HT-29 (cell line): Measurements from ENCODE around the gene MILR1. TPM values are rescaled to one million over a fixed set of nuclear protein-coding genes. Genes with fewer than 3 reads are reported as not detected.
"Not testable (repeated sequence)": the region's sequence is repeated elsewhere in the genome, so short reads cannot be mapped to it uniquely, and the experiment has no call there.

Experiments
- DNase-seq: peaks from one replicate; pipeline ENCODE4 v3.0.0-alpha.2; 2015; ENCODE audit warnings: low spot score
- total RNA-seq: library from RNA; depleted of rRNA; stranded (reverse); fragments of >200 nt; shearing (Covaris generic); gene quantifications from 2 replicates; pipeline ENCODE4 v1.2.3, GENCODE V29; 2014; rRNA removed

MILR1 gene, protein sequence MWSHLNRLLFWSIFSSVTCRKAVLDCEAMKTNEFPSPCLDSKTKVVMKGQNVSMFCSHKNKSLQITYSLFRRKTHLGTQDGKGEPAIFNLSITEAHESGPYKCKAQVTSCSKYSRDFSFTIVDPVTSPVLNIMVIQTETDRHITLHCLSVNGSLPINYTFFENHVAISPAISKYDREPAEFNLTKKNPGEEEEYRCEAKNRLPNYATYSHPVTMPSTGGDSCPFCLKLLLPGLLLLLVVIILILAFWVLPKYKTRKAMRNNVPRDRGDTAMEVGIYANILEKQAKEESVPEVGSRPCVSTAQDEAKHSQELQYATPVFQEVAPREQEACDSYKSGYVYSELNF
- total RNA-seq: 0.71 and 2.5 TPM in 2 replicates

DNA sequence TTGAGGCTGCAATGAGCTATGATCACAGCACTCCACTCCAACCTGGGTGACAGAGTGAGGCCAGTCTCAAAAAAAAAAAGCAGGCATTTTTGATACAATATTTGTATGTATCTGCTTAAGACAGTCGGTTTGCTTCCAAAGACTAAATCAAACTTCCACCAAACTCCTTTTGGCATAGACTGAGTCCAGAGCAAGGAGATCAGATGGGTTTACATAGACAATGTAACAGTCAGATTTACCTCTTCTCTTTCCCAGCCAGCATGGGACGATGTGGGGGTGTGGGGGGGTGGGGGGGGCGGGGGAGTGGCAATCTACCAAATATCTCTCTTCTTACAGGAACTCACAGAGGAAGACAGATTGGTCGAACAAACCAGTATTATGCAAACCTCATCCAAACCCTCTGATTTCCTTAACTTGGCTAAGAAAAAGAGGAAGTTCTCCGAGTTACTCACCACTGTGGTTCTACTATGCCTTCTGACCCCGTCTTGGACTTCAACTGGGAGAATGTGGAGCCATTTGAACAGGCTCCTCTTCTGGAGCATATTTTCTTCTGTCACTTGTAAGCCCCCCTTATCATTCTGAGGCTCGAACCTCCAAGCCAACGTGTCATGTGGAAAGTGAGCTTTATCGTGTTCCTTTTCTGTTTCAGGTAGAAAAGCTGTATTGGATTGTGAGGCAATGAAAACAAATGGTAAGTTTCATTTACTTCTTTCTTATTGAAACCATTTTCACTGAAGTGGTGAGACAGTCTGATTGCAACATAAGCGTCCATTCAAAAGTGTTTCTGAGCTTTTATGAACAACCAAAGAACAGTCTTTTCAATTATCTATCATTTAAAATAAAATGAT, at the start of gene MILR1:
MILR1 (plus strand) TSS at position 451 of the 848 bp plus-strand sequence; CDS start at position 505, 54 bp downstream.
- DNase-seq: peak; percentile 81

DNA sequence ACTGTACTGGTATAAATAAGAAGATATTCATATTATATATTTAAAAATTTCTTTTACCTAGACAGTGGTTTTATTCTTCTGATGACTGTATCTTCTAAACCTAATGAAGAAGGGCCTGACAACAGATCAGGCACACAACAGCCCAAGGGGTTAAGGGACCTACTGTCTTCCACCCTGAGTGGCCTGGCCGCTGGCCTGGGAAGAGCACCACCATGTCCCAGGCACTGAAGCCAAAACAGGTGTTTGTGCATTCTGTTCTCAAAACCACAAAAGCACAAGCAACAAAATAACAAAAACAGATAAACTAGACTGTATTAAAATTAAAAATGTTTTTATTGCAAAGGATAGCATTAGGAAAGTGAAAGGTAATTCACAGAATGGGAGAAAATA, 49.2 kb upstream of the MILR1 start:
- no peak for DNase-seq

DNA sequence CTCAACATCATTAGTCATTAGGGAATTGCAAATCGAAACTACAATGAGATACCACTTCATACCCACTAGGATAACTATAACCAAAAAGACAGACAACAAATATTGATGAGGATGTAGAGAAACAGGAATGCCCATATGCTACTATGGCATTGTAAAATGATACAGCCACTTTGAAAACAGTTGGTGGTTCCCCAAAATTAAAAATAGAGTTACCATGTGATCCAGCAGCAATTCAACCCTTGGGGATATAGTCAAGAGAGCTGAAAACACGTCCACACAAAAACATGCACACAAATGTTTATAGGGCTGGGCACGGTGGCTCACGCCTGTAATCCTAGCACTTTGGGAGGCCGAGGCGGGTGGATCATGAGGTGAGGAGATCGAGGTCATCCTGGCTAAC, 48.3 kb upstream of the MILR1 start:
- no peak for DNase-seq

DNA sequence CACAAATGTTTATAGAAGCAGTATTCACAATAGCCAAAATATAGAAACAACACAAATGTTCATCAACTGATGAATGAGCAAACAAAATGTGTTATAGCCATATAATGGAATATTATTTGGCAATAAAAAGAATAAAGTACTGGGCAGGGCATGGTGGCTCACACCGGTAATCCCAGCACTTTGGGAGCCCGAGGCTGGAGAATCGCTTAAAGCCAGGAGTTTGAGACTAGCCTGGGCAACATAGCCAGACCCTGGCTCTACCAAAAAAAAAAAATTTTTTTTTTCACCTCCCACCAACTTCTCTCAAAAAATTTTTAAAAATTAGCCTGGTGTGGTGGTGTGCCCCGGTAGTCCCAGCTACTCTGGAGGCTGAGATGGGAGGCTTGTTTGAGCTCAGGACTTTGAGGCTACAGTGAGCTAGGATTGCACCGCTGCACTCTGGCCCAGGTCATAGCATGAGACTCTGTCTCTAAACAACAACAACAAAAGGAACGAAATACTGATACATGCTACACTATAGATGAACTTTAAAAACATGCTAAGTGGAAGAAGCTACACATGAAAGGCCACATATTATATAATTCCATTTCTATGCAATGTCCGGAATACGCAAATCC, 47.6 kb upstream of the MILR1 start:
- no peak for DNase-seq

DNA sequence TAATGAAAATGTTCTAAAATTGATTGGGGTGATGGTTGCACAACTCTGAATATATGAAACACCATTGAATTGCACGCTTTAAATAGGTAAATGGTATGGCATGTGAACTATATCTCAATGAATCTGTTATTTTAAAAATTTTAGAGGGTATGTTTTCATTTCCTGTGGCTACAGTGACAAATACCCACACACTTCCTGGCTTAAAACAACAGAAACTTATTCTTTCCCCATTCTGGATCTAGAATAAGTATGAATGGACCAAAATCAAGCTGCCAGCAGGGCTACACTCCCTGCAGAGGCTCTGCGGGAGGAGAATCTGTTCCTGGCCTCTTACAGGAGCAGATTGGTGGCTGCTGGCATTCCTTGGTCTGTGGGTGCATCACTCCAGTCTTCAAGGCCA, 47.0 kb upstream of the MILR1 start:
- DNase-seq: no peak

DNA sequence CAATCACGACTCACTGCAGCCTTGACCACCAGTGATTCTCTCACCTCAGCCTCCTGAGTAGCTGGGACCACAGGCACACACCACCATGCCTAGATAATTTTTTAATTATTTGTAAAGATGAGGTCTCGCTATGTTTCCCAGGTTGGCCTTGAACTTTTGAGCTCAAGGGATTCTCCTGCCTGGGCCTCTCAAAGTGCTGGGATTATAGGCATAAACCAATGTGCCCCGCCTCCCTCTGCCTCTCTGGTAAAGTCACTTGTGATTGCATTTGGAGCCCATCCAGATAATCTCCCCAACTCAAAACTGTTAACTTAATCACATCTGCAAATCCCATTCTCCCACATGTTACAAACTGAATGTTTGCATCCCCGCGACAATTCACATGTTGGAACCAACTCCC, 46.4 kb upstream of the MILR1 start:
- DNase-seq: no peak

DNA sequence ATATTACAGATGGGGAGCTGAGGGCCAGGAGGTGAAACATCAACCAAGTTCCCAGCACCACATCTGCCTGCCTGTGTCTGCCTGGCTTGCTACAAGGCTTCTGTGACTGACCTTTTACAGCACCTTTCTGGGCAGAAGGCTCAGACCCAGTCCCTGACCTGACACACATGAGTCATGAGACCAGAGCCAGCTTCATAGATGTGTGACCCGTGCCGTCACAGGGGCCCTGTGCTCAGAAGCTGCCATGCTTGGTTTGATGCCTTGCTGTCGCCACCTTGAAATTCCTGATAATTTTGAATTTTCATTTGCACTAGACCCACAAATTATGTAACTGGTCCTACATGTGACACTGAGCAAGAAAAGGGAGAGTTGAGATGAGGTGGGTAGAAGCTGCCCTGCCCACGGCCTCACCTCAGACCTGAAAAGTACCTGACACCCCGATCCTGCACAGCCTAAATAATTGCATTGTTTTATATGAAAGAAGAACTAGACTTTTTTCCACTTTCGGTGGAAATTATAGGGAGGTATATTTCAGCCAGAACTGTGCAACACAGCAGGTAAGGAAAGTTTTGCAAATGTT, 44.9 kb upstream of the MILR1 start:
- DNase-seq: no peak

DNA sequence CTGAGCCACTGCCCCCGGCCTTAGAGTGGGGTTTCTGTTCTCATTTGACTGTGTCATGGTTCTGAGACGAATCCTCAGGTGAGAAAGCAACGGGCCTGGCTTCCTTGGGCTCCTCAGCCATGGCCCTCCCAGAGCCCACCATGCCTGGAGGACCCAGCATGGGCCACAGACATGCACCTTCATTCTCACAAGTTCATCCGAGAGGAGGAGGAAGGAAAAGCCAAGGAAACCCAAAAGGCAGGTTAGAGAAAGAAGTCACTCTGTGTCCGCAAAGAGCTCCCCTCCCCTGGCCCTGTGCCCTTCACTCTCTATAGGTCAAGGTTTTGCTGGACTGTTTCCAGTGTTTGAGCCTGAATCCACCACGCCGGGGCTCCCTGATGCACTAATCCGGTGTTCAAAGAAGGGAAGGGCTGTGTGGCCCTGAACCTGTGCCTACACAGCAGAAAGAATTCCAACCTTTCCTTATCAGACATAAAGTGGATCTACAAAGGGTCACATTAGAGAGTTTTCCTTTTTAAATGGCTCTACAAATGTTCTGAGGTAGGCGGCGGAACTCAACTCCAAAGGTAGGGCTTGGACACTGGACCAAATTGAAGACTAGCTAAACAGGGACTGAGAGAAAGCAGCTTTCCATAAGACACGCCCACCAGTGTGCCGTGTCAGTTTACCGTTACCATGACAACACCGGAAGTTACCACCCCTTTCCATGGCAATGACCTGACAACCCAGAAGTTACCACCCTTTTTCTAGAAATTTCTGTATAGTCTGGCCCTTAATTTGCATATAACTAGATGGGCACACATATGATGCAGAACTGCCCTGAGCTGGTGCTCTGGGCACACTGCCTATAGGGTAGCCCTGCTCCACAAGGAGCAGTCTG, 42.4 kb upstream of the MILR1 start:
- peak; percentile 22 for DNase-seq

DNA sequence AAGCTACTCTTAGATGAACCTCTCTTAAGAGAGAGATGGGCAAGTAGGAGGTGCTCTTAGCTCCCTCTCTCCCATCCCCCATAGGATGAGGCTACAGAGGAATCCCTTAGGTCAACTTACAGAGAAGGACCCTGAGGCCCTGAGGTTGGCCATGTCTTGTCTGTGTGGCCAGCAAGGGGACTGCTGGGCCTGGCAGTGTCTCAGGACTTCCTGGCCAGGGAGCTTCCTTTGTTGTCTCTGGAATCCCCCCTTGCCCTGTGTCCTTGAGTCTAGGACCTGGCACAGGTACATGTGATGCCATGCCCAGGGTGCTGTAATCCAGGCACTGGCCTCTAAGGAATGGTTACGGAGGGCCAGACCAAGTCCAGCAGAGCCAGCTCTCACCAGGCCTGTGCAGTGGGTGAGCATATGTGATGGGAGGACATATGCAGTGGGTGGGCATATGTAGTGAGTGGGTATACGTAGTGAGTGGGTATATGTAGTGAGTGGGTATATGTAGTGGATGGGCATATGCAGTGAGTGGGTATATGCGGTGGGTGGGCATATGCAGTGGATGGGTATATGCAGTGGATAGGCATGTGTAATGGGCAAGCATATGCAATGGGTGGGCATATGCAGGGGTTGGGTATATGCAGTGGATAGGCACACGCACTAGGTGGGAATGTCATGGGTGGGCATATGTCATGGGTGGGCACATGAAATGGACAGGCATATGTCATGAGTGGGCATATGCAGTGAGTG, 38.0 kb upstream of the MILR1 start:
- DNase-seq: no peak

DNA sequence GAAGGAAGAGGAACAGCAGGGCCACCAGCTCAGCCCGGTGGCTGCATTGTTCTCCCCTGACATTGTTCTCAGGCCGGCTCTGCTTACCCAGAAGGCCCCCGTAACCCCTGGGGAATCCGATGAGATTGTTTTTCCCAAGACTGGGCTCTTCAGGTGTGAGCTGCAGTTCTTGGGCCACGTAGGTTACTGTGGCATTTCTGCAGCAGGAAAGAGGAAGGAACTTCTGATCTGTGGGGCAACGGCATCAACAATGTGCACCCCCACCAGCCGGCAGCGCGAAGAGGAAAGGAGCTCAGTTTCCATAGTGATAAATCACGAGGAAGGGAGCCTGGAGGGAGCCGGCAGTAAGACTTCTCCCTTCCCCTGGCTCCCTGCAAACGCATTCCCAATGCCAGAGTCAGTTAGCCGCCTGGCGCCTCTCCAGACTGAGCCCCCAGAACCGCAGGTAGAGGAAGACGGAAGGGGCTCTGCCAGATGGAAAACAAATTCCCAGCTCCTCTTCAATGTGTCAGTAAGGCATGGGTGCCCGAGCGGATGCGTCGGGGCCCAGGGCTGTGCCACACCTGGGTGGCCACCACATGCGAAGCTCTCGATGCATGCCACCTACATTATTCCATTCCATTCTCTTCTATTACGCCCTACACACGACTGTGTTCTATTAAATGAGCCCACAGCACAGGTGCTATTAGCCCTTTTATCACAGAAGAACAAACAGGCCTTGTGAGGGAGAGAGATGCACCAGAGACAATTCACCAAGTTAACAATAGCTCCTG, 36.7 kb upstream of the MILR1 start:
- no peak for DNase-seq

DNA sequence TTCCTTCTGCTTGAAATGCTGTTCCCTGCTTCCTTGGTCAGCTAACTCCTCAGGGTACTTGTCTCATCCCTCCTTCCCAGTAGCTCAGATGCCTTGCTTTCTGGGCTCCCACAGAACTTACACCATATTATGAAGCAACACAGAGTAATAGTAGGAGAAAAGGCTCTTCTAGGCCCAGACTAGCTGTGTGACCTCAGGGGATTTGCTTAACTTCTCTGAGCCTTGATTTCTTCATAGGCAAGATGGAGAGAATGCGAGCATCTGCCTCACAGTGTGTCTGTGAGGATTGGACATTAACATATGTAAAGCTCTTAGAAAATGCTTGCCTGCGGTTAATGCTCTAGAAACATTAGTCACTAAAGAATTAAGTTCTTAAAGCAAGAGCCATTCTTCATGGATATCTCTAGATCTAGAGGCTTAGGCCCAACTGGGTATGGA, 36.0 kb upstream of the MILR1 start:
- no peak for DNase-seq

DNA sequence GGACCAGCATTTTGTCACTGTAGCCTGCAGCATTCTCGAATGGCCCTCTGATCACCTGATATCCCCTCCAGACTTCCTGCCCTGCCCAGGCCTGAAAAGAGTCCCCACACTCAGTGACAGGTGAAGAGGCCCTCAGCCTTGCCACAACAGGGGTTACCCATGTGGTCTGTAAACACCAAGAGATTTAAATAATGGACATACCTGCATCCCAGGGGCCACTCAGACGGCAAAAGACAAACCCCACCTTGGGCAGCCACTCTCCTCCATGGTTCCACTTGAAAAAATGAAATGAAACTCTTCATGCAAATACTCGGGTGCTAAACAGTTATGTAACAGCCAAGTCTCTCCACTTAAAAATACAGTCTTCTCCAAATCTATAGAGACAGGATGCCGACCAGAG, 35.4 kb upstream of the MILR1 start:
- no peak for DNase-seq

DNA sequence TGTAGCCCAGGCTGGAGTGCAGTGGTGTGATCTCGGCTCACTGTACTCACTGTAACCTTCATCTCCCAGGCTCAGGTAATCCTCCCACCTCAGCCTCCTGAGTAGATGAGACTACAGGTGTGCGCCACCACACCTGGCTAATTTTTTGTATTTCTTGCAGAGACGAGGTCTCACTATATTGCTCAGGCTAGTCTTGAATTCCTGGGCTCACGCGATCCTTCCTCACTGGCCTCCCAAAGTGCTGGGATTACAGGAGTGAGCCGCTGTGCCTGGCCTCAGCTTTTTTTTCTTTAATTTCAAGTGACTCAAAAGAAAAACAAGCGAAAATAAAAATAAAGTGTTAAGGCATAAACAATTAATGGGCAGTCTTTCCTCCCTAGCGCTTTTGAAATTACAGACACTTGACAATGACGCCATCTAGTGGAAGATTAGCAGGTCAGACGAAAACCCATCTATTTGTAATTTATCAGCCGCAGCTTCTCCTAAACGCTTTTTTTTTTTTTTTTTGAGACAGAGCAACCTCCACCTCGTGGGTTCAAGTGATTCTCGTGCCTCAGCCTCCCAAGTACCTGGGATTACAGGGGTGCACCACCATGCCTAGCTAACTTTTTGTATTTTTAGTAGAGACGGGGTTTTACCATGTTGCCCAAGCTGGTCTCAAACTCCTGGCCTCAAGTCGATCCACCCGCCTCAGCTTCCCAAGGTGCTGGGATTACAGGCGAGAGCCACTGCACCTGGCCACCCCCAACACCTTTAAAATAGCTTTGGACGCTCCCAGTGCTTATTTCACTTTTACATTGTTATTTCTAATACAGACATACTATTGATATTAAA, 30.2 kb upstream of the MILR1 start:
- DNase-seq: peak; percentile 77

DNA sequence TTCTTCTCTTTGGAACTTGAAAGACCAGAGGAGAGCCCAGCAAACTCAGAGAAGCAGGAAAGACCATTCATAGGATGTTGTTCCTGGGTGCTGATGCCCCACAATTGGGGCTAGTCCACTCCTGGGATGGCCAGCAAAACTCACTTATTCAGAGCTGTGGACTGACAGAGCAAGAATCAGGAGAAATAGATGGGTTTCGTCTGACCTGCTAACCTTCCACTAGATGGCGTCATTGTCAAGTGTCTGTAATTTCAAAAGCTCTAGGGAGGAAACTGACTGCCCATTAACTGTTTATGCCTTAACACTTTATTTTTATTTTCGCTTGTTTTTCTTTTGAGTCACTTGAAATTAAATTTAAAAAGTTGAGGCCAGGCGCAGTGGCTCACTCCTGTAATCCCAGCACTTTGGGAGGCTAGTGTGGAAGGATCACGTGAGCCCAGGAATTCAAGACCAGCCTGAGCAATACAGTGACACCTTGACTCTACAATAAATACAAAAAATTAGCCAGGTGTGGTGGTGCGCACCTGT, 28.7 kb upstream of the MILR1 start:
- DNase-seq: peak; percentile 91

DNA sequence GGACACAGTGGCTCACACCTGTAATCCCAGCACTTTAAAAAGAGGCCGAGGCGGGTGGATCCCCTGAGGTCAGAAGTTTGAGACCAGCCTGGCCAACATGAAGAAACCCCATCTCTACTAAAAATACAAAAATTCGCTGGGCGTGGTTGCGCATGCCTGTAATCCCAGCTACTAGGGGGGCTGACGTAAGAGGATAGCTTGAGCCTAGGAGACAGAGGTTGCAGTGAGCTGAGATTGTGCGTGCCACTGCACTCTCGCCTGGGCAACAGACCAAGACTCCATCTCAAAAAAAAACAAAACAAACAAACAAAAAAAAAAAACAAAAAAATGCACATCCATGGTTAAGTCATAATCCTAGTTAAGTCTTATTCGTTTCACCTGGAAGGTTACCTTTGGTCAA, 26.8 kb upstream of the MILR1 start:
- not testable (repeated sequence) for DNase-seq

DNA sequence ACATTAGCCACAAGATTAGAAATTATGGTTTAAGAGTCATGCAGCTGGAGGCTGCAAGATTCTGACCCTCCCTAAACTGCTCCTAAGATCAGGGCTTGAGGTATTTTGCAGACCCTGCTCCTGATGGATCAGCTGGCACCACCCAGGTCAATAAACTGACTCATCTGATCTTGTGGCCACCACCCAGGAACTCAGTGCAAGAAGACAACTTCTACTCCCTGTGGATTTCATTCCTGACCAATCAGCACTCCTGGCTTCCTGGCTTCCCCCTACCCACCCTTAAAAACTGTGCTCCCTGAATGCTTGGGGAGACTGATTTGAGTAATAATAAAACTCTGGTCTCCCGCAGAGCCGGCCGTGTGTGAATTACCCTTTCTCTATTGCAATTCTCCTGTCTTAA, 25.0 kb upstream of the MILR1 start:
- peak; percentile 27 for DNase-seq

DNA sequence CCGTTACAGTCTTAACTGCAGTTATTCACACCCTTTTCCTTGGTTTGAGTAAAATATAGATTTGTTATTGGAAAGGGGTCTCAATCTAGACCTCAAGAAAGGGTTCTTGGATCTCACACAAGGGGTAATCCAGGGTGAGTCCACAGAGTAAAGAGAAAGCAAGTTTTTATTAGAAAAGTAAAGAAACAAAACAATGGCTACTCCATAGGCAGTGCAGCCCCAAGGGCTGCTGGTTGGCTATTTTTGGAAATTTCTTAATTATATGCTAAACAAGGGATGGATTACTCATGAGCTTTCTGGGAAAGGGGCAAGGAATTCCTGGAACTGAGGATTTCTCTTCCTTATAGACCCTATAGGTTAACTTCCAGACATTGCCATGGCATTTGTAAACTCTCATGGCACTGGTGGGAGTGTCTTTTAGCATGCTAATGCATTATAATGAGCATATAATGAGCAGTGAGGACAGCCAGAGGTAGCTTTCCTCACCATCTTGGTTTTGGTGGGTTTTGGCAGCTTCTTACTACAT, 24.5 kb upstream of the MILR1 start:
- no peak for DNase-seq

DNA sequence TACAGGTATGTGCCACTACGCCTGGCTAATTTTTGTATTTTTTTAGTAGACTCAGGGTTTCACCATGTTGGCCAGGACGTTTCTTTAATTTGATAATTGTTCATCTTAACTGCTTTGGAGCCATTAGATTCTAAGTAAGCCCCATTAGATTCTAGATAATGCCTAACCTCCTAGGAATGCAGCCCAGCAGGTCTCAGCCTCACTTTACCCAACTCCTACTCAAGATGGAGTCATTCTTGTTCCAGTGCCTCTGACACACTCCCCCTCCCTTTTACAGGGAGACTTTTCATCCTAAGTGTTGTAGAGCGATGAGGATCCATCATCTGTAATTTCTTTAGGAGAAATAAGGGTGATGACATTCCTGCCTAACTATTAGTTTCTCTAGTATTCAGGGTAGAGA, 23.7 kb upstream of the MILR1 start:
- DNase-seq: no peak
